Activated CD4-positive, alpha-beta T cell treated with anti-CD3 and anti-CD28 coated beads for 1 hour (primary cell): ENCODE results near the gene NINJ2.
A peak's percentile ranks its signal among the peaks of the same experiment; 100 is the strongest.
"Not testable (repeated sequence)": the region's sequence is repeated elsewhere in the genome, so short reads cannot be mapped to it uniquely, and the experiment has no call there.

Source experiments
- DNase-seq: peaks from one replicate; pipeline ENCODE4 v3.0.0-alpha.2; 2020

Gene NINJ2, protein sequence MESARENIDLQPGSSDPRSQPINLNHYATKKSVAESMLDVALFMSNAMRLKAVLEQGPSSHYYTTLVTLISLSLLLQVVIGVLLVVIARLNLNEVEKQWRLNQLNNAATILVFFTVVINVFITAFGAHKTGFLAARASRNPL

DNA sequence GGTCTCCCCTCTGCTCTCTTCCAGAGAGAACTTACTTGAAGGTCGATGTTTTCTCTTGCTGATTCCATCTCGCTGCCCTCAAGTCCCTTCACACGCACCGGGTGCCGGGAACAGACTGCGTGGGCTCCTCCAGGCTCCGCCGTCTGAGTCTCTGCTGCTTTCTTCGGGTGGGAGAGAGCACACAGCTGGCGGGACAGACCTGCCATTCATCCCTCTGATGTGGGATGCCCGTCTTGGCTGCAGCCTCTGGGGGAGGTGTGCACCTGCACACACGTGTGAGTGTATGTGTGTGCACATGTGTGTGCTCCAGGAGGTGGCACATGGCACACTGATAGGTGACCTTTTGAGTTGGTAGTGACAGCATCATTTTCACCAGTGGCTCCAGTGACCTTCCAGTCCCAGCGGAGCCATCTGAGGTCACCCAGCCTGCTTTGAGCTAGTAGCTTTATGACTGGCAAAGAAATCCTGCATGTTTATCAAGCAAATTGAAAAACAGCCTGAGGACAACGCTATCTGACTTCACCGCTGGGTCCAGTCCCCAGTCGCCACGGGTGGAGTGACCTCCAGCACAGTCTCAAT, at the start of gene NINJ2:
TSS of gene NINJ2 (minus strand) at position 153 of the 579 bp plus-strand sequence. CDS start at position 68, 85 bp downstream.
- DNase-seq: no peak

- DNase-seq: no peak
Measured at GRCh38 chr12:712172-712863, 49.1 kb upstream of the NINJ2 start.

GRCh38 chr12:709455-710020, 46.3 kb upstream of the NINJ2 start:
- no peak for DNase-seq

- DNase-seq: not testable (repeated sequence)
Measured at GRCh38 chr12:708084-708483, 44.8 kb upstream of the NINJ2 start.

GRCh38 chr12:704516-705242, 41.4 kb upstream of the NINJ2 start:
- DNase-seq: no peak

DNA sequence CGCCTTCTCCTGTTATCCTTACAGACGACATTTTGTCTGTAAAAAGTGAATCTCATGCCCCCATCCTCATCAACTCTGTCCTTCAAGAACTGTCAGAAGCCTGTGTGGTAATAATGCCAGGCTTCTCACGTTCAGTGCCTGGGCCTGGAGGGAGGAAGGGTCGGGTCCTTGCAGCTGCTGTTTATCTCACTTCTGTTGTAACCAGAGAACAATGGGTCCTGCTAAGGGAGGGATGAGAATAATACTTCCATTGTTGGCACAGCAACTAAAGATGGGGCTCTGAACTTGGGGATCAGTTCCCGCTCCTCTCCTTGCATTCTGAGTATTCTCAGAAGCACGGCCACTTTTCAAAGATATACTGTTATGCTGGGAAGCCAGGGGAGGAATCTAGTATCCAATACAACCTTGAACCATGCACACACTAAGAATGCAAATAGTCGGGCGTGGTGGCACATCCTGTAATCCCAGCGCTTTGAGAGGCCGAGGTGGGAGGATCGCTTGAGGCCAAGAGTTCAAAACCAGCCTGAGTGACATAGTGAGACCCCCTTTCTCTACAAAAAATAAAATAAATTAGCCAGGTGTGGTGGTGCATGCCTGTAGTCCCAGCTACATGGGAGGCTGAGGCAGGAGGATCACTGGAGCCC, 38.8 kb upstream of the NINJ2 start:
- no peak for DNase-seq

- no peak for DNase-seq
Measured at GRCh38 chr12:700016-700415, 36.8 kb upstream of the NINJ2 start.

DNA sequence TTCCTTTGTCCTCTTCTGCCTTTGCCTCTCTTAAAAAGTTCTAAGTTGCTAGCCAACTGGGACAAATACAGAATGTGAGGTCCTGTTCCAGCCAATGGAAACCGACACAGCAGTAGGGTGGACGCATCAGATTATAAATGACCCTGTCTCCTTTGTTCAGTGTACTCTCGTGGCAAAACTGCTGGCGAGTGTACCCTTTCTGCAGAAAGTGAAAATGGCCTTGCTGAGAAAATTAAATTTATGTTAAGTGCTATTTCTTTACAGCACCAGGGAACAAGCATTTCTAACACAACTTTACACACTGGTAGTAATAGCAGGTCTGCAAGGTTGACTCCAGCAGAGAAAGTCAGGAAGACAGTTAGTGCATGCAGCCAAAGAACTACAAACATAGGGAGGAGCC, 35.0 kb upstream of the NINJ2 start:
- not testable (repeated sequence) for DNase-seq

- no peak for DNase-seq
Measured at GRCh38 chr12:697481-697880, 34.2 kb upstream of the NINJ2 start.

DNA sequence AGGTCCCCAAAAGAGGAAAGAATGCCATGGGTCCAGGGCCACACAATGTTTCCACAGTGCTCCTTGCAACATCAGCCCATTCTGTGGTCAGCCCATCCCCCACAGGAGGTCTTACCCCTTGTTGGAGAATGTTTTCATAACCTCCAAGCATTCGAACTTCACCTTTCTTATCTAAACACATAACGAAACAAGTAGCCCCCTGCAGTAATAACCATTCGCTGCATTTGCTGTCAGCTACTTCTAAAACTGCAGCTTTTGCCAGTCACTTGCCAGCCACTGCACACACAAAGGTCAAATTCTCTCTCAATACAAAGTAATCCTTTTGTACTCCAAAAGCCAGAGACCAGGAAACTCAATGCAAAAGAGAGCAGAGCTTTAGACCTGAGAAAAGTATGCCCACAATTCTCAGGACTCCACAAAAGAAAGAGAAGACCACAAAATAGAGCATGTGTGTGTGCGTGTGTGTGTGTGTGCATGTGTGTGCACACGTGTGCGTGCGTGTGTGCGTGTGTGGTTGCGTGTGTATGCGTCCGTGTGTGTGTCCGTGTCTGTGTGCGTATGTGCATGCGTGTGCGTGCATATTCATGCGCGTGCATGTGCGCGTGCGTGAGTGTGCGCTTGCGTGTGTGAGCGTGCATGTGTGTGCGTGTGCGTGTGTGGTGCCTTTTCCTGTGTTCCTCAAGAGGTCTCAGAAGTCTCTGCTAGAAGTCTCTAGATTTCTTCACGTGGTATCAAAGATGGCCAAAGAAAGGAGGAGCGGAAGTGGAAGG, 31.7 kb upstream of the NINJ2 start:
- no peak for DNase-seq

- no peak for DNase-seq
Measured at GRCh38 chr12:693934-694533, 30.8 kb upstream of the NINJ2 start.

DNA sequence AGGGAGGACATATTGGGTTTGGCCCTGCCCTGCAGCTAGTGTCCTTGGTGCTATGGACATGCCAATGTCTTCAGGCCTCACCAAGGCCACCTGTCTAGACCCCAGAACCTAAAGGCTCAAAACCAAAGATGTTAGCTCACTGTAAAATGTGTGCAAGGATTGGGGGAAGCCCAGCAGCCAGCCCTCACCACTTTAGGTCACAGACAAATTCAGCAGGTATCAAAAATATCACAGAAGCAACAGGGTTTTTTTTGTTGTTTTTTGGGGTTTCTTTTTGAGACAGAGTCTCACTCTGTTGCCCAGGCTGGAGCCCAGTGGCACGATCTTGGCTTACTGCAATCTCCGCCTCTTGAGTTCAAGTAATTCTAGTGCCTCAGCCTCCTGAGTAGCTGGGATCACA, 29.0 kb upstream of the NINJ2 start:
- no peak for DNase-seq

DNA sequence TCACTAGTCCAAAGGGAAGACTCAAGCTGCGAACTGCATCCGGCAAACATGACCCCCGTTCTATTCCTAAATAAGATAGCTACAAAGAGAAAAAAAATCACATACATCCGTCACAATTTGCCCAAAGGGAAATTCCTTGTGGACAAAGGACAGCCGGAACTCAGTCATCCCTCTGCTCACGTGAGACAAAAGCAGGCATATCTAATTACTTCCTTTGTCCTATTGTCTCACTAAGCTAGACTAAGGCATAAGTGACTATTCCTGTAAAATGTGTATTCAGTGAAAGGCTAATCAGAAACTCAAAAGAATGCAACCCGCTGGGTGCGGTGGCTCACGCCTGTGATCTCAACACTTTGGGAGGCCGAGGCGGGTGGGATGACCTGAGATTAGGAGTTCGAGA, 27.2 kb upstream of the NINJ2 start:
- no peak for DNase-seq

- peak; percentile 75 for DNase-seq
Measured at GRCh38 chr12:685388-685787, 22.1 kb upstream of the NINJ2 start.

DNA sequence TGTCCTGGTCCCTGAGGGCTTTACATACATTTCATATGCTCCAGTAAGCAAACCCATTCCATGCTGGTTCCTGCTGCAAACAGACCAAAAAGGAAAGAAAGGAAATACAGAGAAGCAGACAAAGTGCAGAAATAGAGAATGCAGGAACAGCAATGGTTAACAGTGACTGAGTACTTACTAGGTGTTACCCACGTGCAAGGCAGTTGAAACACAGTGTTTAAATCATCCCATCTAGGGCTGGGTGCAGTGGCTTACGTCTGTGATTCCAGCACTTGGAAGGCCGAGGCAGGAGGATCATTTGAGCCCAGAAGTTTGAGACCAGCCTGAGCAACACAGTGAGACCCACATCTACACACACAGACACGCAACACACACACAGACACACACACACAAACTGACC, 21.2 kb upstream of the NINJ2 start:
- DNase-seq: no peak

DNA sequence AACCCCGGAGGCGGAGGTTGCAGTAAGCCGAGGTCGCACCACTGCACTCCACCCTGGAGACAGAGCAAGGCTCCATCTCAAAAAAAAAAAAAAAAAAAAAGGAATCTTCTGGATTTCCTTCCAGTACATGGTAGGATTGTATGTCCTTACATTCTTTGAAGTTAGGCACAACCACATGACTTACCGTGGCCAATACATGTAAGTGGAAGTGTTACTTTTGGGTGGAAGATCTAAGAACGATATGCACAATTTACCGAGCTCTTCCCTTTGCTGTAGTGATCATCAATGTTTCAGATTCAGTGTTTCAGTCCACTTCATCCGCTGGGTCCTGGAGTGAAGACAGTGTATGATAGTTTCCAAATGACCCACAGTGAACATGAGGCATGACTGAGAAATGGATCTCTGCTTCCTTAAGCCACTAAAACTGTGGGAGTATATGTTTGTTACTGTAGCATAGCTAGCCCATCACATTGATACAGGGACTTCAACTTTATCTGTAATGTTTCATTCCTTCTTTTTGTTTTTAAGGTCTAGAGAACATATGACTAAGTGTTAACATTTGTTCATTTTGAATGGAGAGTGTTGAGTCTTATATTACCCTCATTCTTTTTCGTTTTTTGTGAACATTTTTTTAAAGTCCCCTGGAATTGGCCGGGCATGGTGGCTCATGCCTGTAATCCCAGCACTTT, 18.5 kb upstream of the NINJ2 start:
- DNase-seq: no peak

DNA sequence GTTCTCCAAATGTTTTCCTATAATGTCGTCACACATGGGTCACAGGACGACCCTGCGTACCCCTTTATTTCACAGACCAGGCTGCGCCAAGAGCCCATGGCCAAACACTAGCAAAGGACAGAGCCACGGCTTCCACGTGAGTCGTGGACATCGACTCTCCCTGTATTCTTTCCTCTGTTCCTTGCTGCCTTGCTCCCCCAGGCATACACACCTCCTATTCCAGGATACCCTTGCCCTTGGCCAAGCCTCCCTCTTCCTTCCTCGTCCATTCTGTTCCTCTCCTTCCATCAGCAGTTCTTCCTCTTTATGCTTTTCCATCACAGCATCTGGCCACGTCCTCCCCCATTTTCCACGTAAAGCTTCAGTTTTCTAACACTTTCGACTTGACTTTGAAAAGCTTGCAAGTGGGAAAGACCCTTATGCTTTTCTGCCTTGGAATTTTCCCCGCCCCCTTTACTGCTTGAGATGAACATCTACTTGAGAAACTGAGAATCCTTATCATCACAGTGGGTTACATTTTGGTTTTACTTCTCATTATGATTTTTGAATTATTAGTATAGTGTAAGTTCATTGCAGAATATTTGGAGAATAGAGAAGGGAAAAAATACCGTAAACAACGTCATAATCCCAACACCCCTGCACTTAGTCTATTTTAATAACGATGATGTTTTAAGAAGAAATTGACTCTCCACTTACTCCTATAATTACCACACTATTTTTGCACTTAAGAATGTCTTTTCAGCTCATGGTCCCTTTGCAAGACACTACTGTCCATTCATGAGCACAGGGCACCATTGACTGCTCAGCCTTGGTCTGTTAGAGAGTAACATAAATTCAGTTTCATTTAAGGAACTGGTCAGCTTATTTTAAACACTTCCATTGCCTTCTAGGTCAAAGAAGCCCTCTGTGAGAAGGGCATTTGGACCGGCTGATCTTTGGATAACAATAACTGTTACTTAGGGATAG, 15.8 kb upstream of the NINJ2 start:
- no peak for DNase-seq

DNA sequence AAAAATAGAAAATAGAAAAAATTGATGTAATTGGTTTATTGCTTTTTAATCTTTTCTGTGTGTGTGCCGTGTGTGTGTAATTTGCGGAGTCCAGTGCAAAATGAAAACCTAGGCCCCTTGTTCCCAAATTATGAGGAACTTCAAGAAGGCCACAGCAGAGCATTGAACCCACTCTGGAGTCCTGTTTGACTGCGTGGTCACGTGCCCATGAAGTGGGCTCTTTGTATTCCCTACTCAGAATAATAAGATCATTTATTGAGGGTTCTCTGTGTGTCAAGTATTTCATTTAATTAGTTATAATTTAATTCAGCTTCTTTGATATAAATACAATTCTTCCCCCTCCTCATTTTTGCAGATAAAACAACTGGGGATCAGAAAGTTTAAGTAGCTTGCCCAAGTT, 12.3 kb upstream of the NINJ2 start:
- DNase-seq: no peak

DNA sequence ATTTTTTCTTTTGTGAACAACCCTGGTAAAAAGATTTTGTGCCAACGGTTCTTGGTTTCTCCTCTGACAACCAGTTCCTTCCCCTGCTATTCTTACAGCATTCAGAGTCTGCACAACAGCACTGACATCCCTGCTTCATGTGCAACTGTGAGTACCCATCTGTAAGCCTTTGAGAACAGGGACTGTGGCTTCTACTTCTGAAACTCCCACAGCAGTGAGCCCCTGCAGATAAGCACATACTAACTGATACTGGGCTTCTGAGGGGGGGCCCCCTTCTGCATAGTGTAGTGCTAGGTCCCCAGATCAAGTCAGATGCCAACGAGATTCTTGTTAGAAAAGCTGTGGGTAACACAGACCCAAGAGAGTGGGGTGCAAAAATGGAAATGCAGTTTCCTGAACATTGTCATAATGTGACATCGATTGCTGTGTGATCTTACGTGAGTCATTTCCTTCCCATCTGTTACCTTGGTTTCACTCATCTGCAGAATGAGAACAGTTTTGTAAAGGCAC, 11.1 kb upstream of the NINJ2 start:
- peak; percentile 24 for DNase-seq

GRCh38 chr12:673849-674248, 10.6 kb upstream of the NINJ2 start:
- no peak for DNase-seq
